ENCODE results near the gene PHF24.
A peak's percentile ranks its signal among the peaks of the same experiment; 100 is the strongest.

DNA sequence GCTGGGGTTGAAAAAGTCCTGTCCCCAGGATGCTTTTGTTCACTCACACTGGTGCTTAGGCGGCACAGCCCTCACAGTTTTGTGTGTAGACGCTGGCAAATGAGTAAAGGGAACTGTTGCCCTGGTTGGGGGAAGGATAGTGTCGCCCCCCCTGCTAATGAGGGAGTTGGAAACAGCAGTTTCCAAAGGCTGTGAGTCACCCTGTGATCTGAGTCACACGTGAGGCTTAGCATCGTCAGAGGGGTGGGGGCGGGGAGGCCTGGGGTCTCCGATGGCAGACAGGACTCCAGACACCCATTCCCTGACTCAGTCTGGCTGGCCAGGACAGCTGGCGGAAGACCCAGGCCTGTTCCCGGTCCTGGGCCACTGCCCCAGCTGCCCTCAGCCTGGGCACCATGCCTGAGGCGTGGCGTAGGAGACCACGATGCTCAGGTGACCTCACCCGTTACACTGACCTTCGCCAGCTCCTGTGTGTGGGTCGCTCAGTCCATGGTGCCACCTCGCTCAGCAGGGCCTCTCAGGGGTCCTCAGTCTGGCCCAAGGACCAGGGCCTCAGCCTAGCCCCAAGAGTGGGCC lies 34.4 kb downstream of the PHF24 start:
- TF ChIP-seq, protein P1, sequence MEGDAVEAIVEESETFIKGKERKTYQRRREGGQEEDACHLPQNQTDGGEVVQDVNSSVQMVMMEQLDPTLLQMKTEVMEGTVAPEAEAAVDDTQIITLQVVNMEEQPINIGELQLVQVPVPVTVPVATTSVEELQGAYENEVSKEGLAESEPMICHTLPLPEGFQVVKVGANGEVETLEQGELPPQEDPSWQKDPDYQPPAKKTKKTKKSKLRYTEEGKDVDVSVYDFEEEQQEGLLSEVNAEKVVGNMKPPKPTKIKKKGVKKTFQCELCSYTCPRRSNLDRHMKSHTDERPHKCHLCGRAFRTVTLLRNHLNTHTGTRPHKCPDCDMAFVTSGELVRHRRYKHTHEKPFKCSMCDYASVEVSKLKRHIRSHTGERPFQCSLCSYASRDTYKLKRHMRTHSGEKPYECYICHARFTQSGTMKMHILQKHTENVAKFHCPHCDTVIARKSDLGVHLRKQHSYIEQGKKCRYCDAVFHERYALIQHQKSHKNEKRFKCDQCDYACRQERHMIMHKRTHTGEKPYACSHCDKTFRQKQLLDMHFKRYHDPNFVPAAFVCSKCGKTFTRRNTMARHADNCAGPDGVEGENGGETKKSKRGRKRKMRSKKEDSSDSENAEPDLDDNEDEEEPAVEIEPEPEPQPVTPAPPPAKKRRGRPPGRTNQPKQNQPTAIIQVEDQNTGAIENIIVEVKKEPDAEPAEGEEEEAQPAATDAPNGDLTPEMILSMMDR (IDR thresholded peaks at IDR 0.05): no peak
- TF ChIP-seq EP300 (IDR thresholded peaks at IDR 0.05): peak in 1 of 2 donors; percentile 33

Data from tibial nerve (tissue), 4 donors.